Cardiac muscle cell (in vitro differentiated cells and primary cell): ENCODE results near the gene EEF1AKMT3. TPM values are rescaled to one million over a fixed set of nuclear protein-coding genes. Genes with fewer than 3 reads are reported as not detected.
A peak's percentile ranks its signal among the peaks of the same experiment; 100 is the strongest.

Experiments used
- DNase-seq, 2 donors: peaks; one replicate each; pipeline versions ENCODE4 v3.0.0 to v3.0.0-alpha.2; 2010 to 2017; ENCODE audit warnings: low read depth in 1 of 2, low spot score in 1 of 2
- H3K27ac ChIP-seq: fragments of 200-600 bp; sonication (generic); 2 replicates; pipeline ENCODE4 v1.5.1; 2016
- H3K27me3 ChIP-seq: fragments of 200-600 bp; sonication (generic); 2 replicates; pipeline ENCODE4 v1.6.0; 2016; ENCODE audit warnings: control low read depth
- H3K36me3 ChIP-seq: fragments of 200-600 bp; sonication (generic); 2 replicates; pipeline ENCODE4 v1.5.1; 2016; ENCODE audit warnings: control low read depth
- H3K4me1 ChIP-seq: fragments of 200-600 bp; sonication (generic); 2 replicates; pipeline ENCODE4 v1.8.1; 2017; ENCODE audit warnings: low read depth, mild to moderate bottlenecking, mixed run types
- H3K4me3 ChIP-seq: fragments of 200-600 bp; sonication (generic); 2 replicates; pipeline ENCODE4 v1.5.1; 2016; ENCODE audit warnings: mild to moderate bottlenecking
- H3K9me3 ChIP-seq: fragments of 200-600 bp; sonication (generic); 2 replicates; pipeline ENCODE4 v1.5.1; 2017; ENCODE audit warnings: low read depth, mild to moderate bottlenecking, control low read depth
- CTCF ChIP-seq: IDR thresholded peaks from 2 replicates; pipeline ENCODE4 v1.5.1; 2012; ENCODE audit warnings: low read depth, mild to moderate bottlenecking, low read length
- polyA plus RNA-seq: library from polyadenylated mRNA; unstranded; fragments of >200 nt; fragmentation: Nextera tagmentation; extraction: Ambion mirVana; gene quantifications from 2 replicates; pipeline ENCODE4 v1.2.1, GENCODE V29; 2016
- total RNA-seq: library from RNA; depleted of rRNA; stranded (reverse); fragments of >200 nt; gene quantifications from 2 replicates; pipeline ENCODE4 v1.2.3, GENCODE V29; 2016

EEF1AKMT3 gene
- total and polyA plus RNA-seq, 2 experiments from 2014 or later = 3.9 to 4.8 TPM

GRCh38 chr12:57751788-57752667 lies 20.4 kb upstream of the EEF1AKMT3 start, which contains the start of gene CDK4:
Gene CDK4 (minus strand): TSS chr12:57752310. CDS start chr12:57751717, 593 bp downstream.
- Histone ChIP-seq H3K9me3 (no peaks in the 10 kb centered on the region), H3K36me3 (peaks cover 22% of the 10 kb centered on the region), H3K27me3 (peaks cover 14% of the 10 kb centered on the region), H3K4me3 (peak within 1 kb of the TSS; percentile 64), H3K27ac (peak within 1 kb of the TSS; percentile 87), H3K4me1 (peaks cover 12% of the 10 kb centered on the region)
- DNase-seq = peak; percentile 99 to 100
- no peak for TF ChIP-seq CTCF

GRCh38 chr12:57752668-57753000 lies 19.8 kb upstream of the EEF1AKMT3 start:
- no peaks in the 10 kb centered on the region for H3K9me3 ChIP-seq
- H3K4me1 ChIP-seq = peaks cover 12% of the 10 kb centered on the region
- no peak for TF ChIP-seq CTCF
- DNase-seq = no peak
- no peak overlapping the region for H3K27ac ChIP-seq
- H3K27me3 ChIP-seq = peaks cover 15% of the 10 kb centered on the region
- peak overlapping the region; percentile 3 for H3K4me3 ChIP-seq
- peaks cover 18% of the 10 kb centered on the region for H3K36me3 ChIP-seq

GRCh38 chr12:57753756-57754337 lies 18.6 kb upstream of the EEF1AKMT3 start:
- no peak for TF ChIP-seq CTCF
- H3K4me3 ChIP-seq = no peak overlapping the region
- no peaks in the 10 kb centered on the region for H3K9me3 ChIP-seq
- H3K36me3 ChIP-seq = peaks cover 18% of the 10 kb centered on the region
- H3K4me1 ChIP-seq = peaks cover 12% of the 10 kb centered on the region
- peaks cover 21% of the 10 kb centered on the region for H3K27me3 ChIP-seq
- H3K27ac ChIP-seq = no peak overlapping the region
- DNase-seq = no peak

- Histone ChIP-seq H3K4me1 (peaks cover 12% of the 10 kb centered on the region), H3K27ac (no peak within 1 kb of the TSS), H3K4me3 (peak within 1 kb of the TSS; percentile 83), H3K9me3 (no peaks in the 10 kb centered on the region), H3K36me3 (peaks cover 15% of the 10 kb centered on the region), H3K27me3 (peaks cover 21% of the 10 kb centered on the region)
- TF ChIP-seq CTCF = no peak
- DNase-seq = peak in 1 of 2 donors; percentile 64
These were observed 17.8 kb upstream of the EEF1AKMT3 start, which contains the start of gene MARCHF9 for GRCh38 chr12:57754411-57755193. Gene MARCHF9 (plus strand): TSS chr12:57755103. CDS start chr12:57755529, 426 bp downstream.

GRCh38 chr12:57755194-57755453 lies 17.3 kb upstream of the EEF1AKMT3 start:
- peaks cover 15% of the 10 kb centered on the region for H3K36me3 ChIP-seq
- peaks cover 12% of the 10 kb centered on the region for H3K4me1 ChIP-seq
- H3K4me3 ChIP-seq = peak overlapping the region; percentile 83
- no peak for DNase-seq
- H3K9me3 ChIP-seq = no peaks in the 10 kb centered on the region
- TF ChIP-seq CTCF = no peak
- peaks cover 21% of the 10 kb centered on the region for H3K27me3 ChIP-seq
- no peak overlapping the region for H3K27ac ChIP-seq
